ENCODE measurements around the gene CD28.
A peak's percentile ranks its signal among the peaks of the same experiment; 100 is the strongest.

CD28 gene

DNA sequence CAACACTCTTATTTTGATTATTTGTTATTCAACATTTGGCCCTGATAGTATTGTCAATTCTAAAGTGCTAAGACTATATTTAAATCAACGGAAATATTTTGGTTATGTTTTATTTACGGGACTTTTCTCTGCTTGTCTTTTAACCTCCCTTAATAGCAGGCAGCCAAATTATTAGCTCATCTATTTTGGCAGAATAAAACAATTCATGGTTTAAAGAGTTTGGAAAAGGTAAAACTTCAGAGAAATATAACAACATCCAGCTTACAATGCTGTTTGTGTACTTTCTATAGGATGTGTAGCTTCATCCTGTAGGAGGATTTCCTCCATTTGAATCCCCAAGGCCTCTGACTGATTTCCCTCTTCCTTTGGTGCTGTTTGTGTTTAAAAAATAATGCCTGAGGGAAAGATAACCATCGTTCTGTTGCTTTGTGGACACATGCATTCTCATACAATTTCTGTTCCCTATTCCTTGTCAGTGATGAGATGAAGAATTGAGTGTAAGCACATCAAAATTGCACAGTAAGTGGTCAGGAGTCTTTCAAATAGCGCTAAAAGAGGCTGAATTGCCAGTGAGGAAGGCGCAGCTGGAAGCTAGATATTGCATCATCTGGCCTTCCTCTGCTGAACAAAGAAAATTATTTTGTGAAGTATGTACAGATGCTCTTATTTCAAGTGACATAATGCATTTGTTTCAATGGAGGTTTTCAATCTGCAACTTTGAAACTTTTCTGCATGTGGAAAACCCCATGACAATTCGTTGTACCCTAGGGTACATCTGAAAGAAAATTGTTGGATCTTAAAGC, 80.3 kb downstream of the CD28 start:
- peak; percentile 6 for DNase-seq

DNA sequence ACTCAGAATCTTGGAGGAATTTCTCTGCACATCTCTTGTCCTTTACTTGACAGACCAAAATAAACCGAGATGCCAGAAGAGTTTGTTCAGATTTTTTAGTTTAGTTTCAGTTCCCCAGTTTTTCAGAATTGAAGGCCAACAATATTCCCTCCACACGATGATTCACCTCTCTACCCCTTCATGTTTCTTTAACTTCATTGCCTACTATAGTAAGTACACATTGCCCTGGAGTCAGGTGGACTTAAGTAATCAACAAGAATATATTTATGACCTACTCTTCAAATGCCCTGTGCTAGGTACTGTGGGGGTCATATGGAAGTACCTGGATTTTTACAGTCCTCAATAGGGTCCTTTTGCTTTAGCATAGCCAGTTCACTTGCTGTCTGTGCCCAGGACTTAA, 81.5 kb downstream of the CD28 start:
- no peak for DNase-seq
